ENCODE measurements around the gene BTBD9. TPM values are rescaled to one million over a fixed set of nuclear protein-coding genes. Genes with fewer than 3 reads are reported as not detected.

Gene BTBD9
- total RNA-seq, 1 experiment from 2014 or later: 8.9 TPM

GRCh38 chr6:38346291-38347079 is 293.2 kb downstream of the BTBD9 start:
- Mint-ChIP-seq H3K27ac (no peak overlapping the region), H3K9me3 (no peaks in the 10 kb centered on the region), H3K36me3 (ENCODE audit: insufficient read depth in 1 of 3, low read depth in 3 of 3) (no peaks in the 10 kb centered on the region), H3K27me3 (ENCODE audit: low read depth) (no peaks in the 10 kb centered on the region), H3K4me3 (no peak overlapping the region), H3K4me1 (peaks cover 22 to 24% of the 10 kb centered on the region in 2 experiments)
- H3K9me3 ChIP-seq (ENCODE audit: control insufficient read depth, low read depth, low read length): no peaks in the 10 kb centered on the region
- no peak overlapping the region for H3K27ac ChIP-seq (ENCODE audit: insufficient read length, low read depth, low read length)
- no peak overlapping the region for H2AFZ ChIP-seq (ENCODE audit: low read length)
- no peak overlapping the region for H2BK12ac ChIP-seq (ENCODE audit: insufficient read length, low read depth, low read length)
- peaks cover 8% of the 10 kb centered on the region for H3K4me1 ChIP-seq (ENCODE audit: insufficient read depth, low read length)
- H2BK120ac ChIP-seq (ENCODE audit: low read depth, low read length, poor library complexity, severe bottlenecking): no peak overlapping the region
- no peak overlapping the region for H3K9ac ChIP-seq (ENCODE audit: extremely low read depth, insufficient read length, low read length)
- no peak overlapping the region for H3K4ac ChIP-seq (ENCODE audit: low read depth, low read length)
- H2AK5ac ChIP-seq (ENCODE audit: insufficient read length, low read length): no peak overlapping the region
- no peaks in the 10 kb centered on the region for H3K79me2 ChIP-seq (ENCODE audit: insufficient read depth, low read length)
- TF ChIP-seq CTCF (conservative IDR thresholded peaks at IDR 0.05): no peak
- no peak overlapping the region for H3T11ph ChIP-seq (ENCODE audit: low read length)
- no peak overlapping the region for H2BK15ac ChIP-seq (ENCODE audit: low read depth, low read length)
- H3K4me2 ChIP-seq (ENCODE audit: insufficient read depth, insufficient read length, low read length): no peak overlapping the region
- WGBS (ENCODE audit: extremely low coverage, insufficient read length, low lambda C conversion rate): no CpG with 5 or more reads among the region's 5 CpGs
- no peak overlapping the region for H2BK5ac ChIP-seq (ENCODE audit: insufficient read length, low read length)
- H4K91ac ChIP-seq (ENCODE audit: insufficient read length, low read depth, low read length): no peak overlapping the region
- DNase-seq: no peak
- no peaks in the 10 kb centered on the region for H4K20me1 ChIP-seq (ENCODE audit: control insufficient read depth, insufficient read depth, insufficient read length)
- no peak overlapping the region for H3K56ac ChIP-seq (ENCODE audit: insufficient read length, low read depth, low read length)
- no peak overlapping the region for H3K18ac ChIP-seq (ENCODE audit: insufficient read length, low read depth, low read length)
- H4K5ac ChIP-seq (ENCODE audit: insufficient read length, low read depth, low read length): no peak overlapping the region
- no peak overlapping the region for H3K23ac ChIP-seq (ENCODE audit: insufficient read length, low read depth, low read length)
- H3K27me3 ChIP-seq (ENCODE audit: insufficient read depth, low read length): no peaks in the 10 kb centered on the region
- H3K23me2 ChIP-seq (ENCODE audit: insufficient read length, low read depth, low read length, poor library complexity, severe bottlenecking): no peaks in the 10 kb centered on the region
- no peaks in the 10 kb centered on the region for H3K79me1 ChIP-seq (ENCODE audit: insufficient read depth, low read depth, low read length, poor library complexity, severe bottlenecking)
- no peak overlapping the region for H3K14ac ChIP-seq (ENCODE audit: insufficient read depth, low read length)
- H2BK20ac ChIP-seq (ENCODE audit: low read depth, low read length, poor library complexity, severe bottlenecking): no peak overlapping the region
- no peak overlapping the region for H4K8ac ChIP-seq (replicated peaks; ENCODE audit: insufficient read length, low read depth, low read length)

Measured in H9 (cell line).